Breast epithelium (tissue), 4 donors: ENCODE data around the gene CCIN. TPM values are rescaled to one million over a fixed set of nuclear protein-coding genes. Genes with fewer than 3 reads are reported as not detected.
A peak's percentile ranks its signal among the peaks of the same experiment; 100 is the strongest.

Experiments used
- DNase-seq, 2 donors: peaks; one replicate each; pipeline ENCODE4 v3.0.0-alpha.2; 2019; ENCODE audit warnings: low spot score in 2 of 2
- H3K27ac ChIP-seq, 2 donors: fragments of 200-600 bp; sonication (generic) in 1 of 2; one replicate each; pipeline ENCODE4 v1.5.1; 2016 to 2019; ENCODE audit warnings: mild to moderate bottlenecking in 1 of 2
- H3K27me3 ChIP-seq, 2 donors: fragments of 200-600 bp; sonication (generic) in 1 of 2; one replicate each; pipeline versions ENCODE4 v1.5.1 to v1.6.0; 2017 to 2019; ENCODE audit warnings: control low read depth in 1 of 2, mild to moderate bottlenecking in 1 of 2
- H3K36me3 ChIP-seq: fragments of 200-600 bp; one replicate; pipeline ENCODE4 v1.5.1; 2019
- H3K4me1 ChIP-seq, 2 donors: fragments of 200-600 bp; sonication (generic); one replicate each; pipeline ENCODE4 v1.5.1; 2016 to 2019; ENCODE audit warnings: control low read depth in 1 of 2
- H3K4me3 ChIP-seq, 3 donors: fragments of 200-600 bp; sonication (generic); 1 replicate in 2 of 3; 2 replicates in 1 of 3; pipeline ENCODE4 v1.5.1; 2016 to 2019; ENCODE audit warnings: mild to moderate bottlenecking in 3 of 3, moderate library complexity in 2 of 3
- H3K9me3 ChIP-seq, 2 donors: fragments of 200-600 bp; sonication (generic) in 1 of 2; one replicate each; pipeline ENCODE4 v1.5.1; 2016 to 2019; ENCODE audit warnings: control low read depth in 1 of 2
- CTCF ChIP-seq, 3 donors: fragments of 450-650 bp; IDR thresholded peaks; one replicate each; pipeline ENCODE4 v1.5.1; 2016 to 2017; ENCODE audit warnings: antibody characterized with exemption in 3 of 3, mild to moderate bottlenecking in 3 of 3, moderate library complexity in 3 of 3
- POLR2A ChIP-seq: fragments of 450-650 bp; IDR thresholded peaks from one replicate; pipeline ENCODE4 v1.6.1; 2016; ENCODE audit warnings: antibody characterized with exemption, mild to moderate bottlenecking, moderate library complexity
- POLR2AphosphoS5 ChIP-seq, 3 donors: sonication (generic); formaldehyde crosslinking; IDR thresholded peaks; one replicate each; pipeline ENCODE4 v1.6.1; 2017; ENCODE audit warnings: antibody characterized with exemption in 3 of 3
- intact Hi-C: fragments of 100-400 bp; cut with DNase I; formaldehyde crosslinking; loops from one replicate; pipeline ENCODE4 v1.15.1; 2023; ENCODE audit warnings: low total_unique reads
- total RNA-seq, 3 donors: library from RNA; depleted of rRNA; stranded (reverse); fragments of >200 nt; gene quantifications; one replicate each; pipeline ENCODE4 v1.1.0, GENCODE V29; 2016

CCIN gene
- total RNA-seq, 3 donors from 2014 or later: 0.80 TPM; not detected in 2

GRCh38 chr9:36188212-36188611 lies 19.0 kb downstream of the CCIN start:
- intact Hi-C loops: no loop called here

GRCh38 chr9:36189976-36190375 lies 20.8 kb downstream of the CCIN start:
- Histone ChIP-seq H3K4me1 (peaks cover 8 to 24% of the 10 kb centered on the region in 2 donors), H3K27me3 (no peaks in the 10 kb centered on the region), H3K36me3 (no peaks in the 10 kb centered on the region), H3K9me3 (no peaks in the 10 kb centered on the region), H3K4me3 (peak overlapping the region; percentile 69 to 98 (median 83)), H3K27ac (peak overlapping the region; percentile 2 to 91)
- DNase-seq: no peak
- intact Hi-C loops: no loop called here
- TF ChIP-seq POLR2AphosphoS5 (IDR thresholded peaks at IDR 0.05) (no peak), POLR2A (no peak), CTCF (IDR thresholded peaks at IDR 0.05) (no peak)

More at GRCh38 chr9:36188212-36188611, 19.0 kb downstream of the CCIN start:
- no peaks in the 10 kb centered on the region for H3K36me3 ChIP-seq
- H3K27me3 ChIP-seq: no peaks in the 10 kb centered on the region
- TF ChIP-seq POLR2A (no peak), CTCF (IDR thresholded peaks at IDR 0.05) (no peak), POLR2AphosphoS5 (IDR thresholded peaks at IDR 0.05) (no peak)
- no peak for DNase-seq
- no peak overlapping the region for H3K27ac ChIP-seq
- H3K9me3 ChIP-seq: no peaks in the 10 kb centered on the region
- H3K4me1 ChIP-seq: peaks cover 8 to 14% of the 10 kb centered on the region in 2 donors
- no peak overlapping the region for H3K4me3 ChIP-seq

- DNase-seq: peak; percentile 95 to 99
- Histone ChIP-seq H3K36me3 (no peaks in the 10 kb centered on the region), H3K9me3 (no peaks in the 10 kb centered on the region), H3K27me3 (no peaks in the 10 kb centered on the region), H3K4me3 (peak within 1 kb of the TSS; percentile 69 to 98 (median 83)), H3K27ac (peak within 1 kb of the TSS; percentile 86 to 91), H3K4me1 (peaks cover 8 to 26% of the 10 kb centered on the region in 2 donors)
- intact Hi-C loops: no loop called here
- TF ChIP-seq POLR2AphosphoS5 (IDR thresholded peaks at IDR 0.05) (peak; percentile 82 to 96 (median 94)), CTCF (IDR thresholded peaks at IDR 0.05) (peak; percentile 41 to 65 (median 60)), POLR2A (peak; percentile 61)
Measured at GRCh38 chr9:36190388-36191289, 21.5 kb downstream of the CCIN start, which contains the start of gene CLTA. TSS of gene CLTA (plus strand) at chr9:36190921. CDS start at chr9:36191057, 136 bp downstream.

GRCh38 chr9:36191290-36191645 lies 22.1 kb downstream of the CCIN start:
- intact Hi-C loops: no loop called here
- no peaks in the 10 kb centered on the region for H3K36me3 ChIP-seq
- H3K4me1 ChIP-seq: peaks cover 8 to 26% of the 10 kb centered on the region in 2 donors
- no peak for TF ChIP-seq POLR2A
- no peak for TF ChIP-seq CTCF (IDR thresholded peaks at IDR 0.05)
- TF ChIP-seq POLR2AphosphoS5 (IDR thresholded peaks at IDR 0.05): no peak
- DNase-seq: no peak
- H3K4me3 ChIP-seq: peak overlapping the region; percentile 69 to 98 (median 83)
- H3K9me3 ChIP-seq: no peaks in the 10 kb centered on the region
- peak overlapping the region; percentile 86 to 91 for H3K27ac ChIP-seq
- H3K27me3 ChIP-seq: no peaks in the 10 kb centered on the region

- no peak for DNase-seq
- no peaks in the 10 kb centered on the region for H3K9me3 ChIP-seq
- peak overlapping the region; percentile 69 to 98 (median 83) for H3K4me3 ChIP-seq
- TF ChIP-seq POLR2A (no peak), POLR2AphosphoS5 (IDR thresholded peaks at IDR 0.05) (no peak), CTCF (IDR thresholded peaks at IDR 0.05) (no peak)
- H3K4me1 ChIP-seq: peaks cover 8 to 26% of the 10 kb centered on the region in 2 donors
- intact Hi-C loops: no loop called here
- peak overlapping the region; percentile 86 to 91 for H3K27ac ChIP-seq
- no peaks in the 10 kb centered on the region for H3K27me3 ChIP-seq
- no peaks in the 10 kb centered on the region for H3K36me3 ChIP-seq
Measured at GRCh38 chr9:36191686-36192085, 22.5 kb downstream of the CCIN start.
